PC-3 (cell line): ENCODE measurements around the gene FAM72A.

Source experiments
- EZH2 ChIP-seq: fragments of 300-600 bp; sonication (generic); IDR thresholded peaks from one replicate; pipeline ENCODE4 v1.6.1; 2017; ENCODE audit warnings: antibody characterized with exemption, mild to moderate bottlenecking, low read length; ENCODE audit not compliant: unreplicated experiment
- TF ChIP-seq, protein P1 (sequence below): fragments of 300-600 bp; sonication (generic); conservative IDR thresholded peaks from 2 replicates; pipeline ENCODE4 v1.5.1; 2017; ENCODE audit warnings: antibody characterized with exemption, low read depth, mild to moderate bottlenecking, low read length

DNA sequence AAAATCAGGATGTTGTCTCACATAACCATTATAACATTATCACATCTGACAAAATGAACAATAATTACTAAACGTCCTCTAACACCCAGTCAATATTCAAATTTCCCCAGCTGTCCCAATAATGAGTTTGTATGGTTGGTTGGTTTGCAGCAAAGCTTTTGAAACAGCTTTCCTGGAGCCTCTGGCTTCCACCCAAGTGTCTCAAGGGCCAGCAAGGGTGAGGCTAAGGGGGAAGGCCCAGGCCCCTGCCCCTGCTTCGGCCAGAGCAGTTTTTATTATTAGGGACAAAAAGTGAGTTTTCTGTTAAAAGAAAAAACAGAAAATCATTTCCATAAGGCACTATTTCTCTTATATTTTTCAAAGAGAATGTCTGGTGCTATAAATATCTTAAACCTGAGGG lies 66.4 kb downstream of the FAM72A start:
- TF ChIP-seq, protein P1, sequence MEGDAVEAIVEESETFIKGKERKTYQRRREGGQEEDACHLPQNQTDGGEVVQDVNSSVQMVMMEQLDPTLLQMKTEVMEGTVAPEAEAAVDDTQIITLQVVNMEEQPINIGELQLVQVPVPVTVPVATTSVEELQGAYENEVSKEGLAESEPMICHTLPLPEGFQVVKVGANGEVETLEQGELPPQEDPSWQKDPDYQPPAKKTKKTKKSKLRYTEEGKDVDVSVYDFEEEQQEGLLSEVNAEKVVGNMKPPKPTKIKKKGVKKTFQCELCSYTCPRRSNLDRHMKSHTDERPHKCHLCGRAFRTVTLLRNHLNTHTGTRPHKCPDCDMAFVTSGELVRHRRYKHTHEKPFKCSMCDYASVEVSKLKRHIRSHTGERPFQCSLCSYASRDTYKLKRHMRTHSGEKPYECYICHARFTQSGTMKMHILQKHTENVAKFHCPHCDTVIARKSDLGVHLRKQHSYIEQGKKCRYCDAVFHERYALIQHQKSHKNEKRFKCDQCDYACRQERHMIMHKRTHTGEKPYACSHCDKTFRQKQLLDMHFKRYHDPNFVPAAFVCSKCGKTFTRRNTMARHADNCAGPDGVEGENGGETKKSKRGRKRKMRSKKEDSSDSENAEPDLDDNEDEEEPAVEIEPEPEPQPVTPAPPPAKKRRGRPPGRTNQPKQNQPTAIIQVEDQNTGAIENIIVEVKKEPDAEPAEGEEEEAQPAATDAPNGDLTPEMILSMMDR: no peak
- TF ChIP-seq EZH2: no peak
